ENCODE results near the gene IGSF11.
"Not testable (repeated sequence)": the region's sequence is repeated elsewhere in the genome, so short reads cannot be mapped to it uniquely, and the experiment has no call there.

Gene IGSF11, protein sequence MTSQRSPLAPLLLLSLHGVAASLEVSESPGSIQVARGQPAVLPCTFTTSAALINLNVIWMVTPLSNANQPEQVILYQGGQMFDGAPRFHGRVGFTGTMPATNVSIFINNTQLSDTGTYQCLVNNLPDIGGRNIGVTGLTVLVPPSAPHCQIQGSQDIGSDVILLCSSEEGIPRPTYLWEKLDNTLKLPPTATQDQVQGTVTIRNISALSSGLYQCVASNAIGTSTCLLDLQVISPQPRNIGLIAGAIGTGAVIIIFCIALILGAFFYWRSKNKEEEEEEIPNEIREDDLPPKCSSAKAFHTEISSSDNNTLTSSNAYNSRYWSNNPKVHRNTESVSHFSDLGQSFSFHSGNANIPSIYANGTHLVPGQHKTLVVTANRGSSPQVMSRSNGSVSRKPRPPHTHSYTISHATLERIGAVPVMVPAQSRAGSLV

DNA sequence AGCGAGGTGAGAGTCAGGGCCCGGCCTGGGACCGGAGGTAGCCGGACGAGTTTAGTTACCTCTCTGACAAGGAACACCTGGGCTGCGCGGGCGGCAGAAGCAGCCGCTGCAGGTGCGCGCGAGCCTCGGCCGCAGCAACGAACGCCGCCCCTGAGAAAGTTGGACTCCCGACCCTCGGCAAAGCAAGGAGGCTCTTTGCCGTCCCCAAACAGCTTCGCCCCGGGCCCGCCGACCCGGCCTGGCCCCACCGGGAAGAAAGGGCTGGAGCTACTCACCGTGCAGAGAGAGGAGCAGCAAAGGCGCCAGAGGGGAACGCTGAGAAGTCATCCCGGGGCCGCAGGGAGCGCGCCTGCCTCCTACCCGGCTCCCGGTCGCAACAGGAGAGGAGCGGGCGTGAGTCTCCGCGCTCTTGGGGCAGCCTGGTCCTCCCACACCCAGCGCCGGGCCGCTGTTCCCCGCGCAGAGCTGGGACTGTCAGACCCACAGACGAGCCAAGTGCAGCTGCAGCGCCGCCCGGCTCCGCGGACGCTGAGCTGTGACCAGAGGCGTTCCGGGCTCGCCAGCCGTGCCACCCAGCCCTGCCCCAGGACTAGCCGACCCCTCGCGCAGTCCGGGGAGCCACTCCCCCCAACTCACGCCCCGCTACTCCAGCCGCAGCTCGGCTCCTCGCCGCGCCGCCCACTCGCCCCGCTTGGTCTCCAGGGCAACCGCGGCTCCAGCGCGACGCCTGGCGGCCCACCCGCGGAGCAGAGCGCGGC is at the start of gene IGSF11:
TSS of gene IGSF11 (minus strand) at position 591 of the 758 bp plus-strand sequence. CDS start at position 327, 264 bp downstream.
- no peak for FAIRE-seq

DNA sequence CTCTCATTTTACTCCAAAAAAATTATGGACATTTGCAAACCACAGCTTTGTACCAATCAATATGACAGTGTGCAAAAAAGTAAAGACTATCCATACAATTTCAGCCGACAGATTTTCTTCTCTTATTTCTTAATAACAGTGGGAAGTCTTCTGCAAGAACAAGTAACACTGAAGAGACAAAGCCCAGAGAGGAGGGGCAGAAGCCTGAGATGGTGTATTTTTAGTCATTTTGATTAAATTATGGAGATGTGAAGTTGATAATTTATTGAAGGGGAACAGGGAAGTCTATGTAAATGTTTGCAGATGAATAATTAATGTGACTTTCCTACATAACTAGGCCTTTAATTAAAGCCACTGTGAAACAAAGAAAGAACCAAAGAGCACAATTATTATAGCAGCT is 45.7 kb upstream of the IGSF11 start:
- FAIRE-seq, result no peak

DNA sequence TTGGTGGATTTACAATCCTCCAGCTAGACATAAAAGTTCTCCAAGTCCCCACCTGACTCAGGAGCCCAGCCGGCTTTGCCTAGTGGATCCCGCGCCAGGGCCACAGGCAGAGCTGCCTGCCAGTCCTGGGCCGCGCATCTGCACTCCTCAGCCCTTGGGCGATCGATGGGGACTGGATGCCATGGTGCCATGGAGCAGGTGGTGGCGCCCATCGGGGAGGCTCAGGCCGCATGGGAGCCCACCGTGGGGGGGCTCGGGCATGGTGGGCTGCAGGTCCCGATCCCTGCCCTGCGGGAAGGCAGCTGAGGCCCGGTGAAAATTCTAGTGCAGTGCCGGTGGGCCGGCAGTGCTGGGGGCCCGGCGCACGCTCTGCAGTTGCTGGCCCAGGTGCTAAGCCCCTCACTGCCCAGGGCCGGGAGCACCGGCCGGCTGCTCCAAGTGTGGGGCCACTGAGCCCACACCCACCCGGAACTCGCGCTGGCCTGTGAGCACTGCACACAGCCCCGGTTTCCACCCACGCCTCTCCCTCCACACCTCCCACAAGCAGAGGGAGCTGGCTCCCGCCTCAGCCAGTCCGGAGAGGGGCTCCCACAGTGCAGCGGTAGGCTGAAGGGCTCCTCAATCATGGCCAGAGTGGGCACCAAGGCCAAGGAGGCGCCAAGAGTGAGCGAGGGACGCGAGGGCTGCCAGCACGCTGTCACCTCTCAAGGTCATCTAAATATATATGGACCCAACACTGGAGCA is 38.8 kb upstream of the IGSF11 start:
- no peak for FAIRE-seq

DNA sequence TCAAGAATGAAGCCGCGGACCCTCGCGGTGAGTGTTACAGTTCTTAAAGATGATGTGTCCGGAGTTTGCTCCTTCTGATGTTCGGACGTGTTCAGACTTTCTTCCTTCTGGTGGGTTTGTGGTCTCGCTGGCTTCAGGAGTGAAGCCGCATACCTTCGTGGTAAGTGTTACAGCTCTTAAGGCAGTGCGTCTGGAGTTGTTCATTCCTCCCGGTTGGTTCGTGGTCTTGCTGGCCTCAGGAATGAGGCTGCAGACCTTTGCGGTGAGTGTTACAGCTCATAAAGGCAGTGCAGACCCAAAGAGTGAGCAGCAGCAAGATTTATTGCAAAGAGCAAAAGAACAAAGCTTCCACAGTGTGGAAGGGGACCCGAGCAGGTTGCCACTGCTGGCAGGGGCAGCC is 37.8 kb upstream of the IGSF11 start:
- FAIRE-seq, result not testable (repeated sequence)

DNA sequence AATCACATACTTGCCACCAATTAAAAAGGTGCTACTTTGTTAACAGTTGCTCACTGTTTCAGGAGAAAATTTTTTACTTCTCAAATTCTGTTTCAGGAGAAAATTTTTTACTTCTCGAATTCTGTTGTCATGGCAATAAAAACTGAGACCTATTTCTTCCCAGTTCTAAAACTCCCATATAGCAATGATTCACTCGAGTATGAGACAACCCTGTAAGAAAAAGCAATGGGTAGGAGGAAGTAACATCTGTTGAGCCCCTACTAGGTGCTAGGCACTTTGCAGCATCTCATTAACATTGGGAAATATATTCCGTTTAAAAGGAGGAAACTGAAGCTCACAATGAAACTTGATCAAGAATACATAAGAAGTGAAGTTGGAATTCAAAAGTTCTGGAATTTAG is 35.1 kb upstream of the IGSF11 start:
- FAIRE-seq, result no peak

DNA sequence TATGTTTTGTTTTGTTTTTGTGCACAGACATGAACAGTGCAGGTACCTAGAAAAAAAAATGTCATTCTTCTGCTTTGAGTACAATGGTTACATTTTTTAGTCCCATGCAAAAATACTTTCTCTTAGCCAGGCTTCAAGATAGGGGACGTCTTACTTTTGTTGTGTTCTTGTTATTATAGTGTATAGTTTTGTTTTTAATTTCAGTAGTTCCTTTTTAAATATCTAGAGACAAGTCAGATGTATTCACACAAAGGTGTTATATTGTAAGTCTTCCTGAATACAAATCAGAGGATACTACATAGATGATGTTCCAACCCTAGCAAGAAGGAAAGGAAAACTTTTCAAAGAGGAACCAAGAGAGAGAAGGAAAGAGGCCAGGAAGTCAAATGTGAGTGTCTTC is 28.8 kb upstream of the IGSF11 start:
- FAIRE-seq, result no peak

DNA sequence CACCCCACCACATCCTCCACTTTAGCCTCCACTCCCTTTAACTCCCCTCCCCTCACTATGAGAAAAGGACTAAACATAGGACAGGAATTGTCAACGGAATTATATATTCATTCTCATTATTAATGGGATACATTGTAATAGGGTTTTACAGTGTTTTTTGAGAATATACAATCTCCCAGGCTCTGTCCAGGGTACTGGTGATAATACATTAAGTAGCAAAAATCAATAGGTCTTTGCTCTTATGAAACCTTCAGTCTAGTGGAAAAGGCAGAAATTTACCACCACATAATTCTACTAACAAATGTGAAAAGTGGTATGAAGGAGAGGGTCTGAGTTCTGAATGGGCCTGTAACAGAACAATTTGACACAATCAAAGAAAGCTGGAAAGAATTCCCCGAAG is 28.2 kb upstream of the IGSF11 start:
- FAIRE-seq, result no peak

DNA sequence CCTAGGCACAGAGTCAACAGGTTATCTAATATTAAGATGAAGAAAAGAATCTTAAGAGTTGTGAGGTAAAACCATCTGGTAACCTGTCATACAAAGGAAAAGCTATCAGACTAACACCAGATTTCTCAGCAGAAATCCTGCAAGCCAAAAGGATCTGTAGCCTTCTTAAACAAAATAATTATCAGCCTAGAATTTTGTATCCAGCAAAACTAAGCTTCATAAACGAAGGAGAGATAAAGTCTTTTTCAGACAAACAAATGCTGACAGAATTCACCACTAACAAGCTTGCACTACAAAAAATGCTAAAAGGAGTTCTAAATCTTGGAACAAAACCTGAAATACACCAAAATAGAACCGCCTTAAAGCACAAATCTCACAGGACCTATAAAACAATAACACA is 9.9 kb upstream of the IGSF11 start:
- FAIRE-seq, result no peak

DNA sequence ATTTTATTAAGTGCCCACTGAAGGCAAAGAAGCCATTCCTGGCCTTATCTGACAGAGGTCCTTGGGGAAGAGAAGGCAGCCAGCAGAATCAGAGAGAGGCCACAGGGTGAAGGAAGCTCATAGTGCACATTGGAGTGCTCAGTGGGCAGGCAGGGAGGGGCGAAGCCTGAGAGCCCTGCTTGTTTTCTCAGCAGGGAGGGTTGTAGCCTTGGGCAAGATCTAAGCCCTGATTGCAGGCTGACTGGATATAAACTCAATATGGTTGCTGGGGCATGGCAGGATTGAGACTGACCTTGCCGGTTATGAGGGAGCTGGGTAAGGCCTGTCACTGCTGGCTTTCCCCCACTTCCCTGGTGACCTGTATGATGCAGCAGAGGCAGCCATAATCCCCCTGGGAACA is 7.5 kb upstream of the IGSF11 start:
- FAIRE-seq, result no peak

DNA sequence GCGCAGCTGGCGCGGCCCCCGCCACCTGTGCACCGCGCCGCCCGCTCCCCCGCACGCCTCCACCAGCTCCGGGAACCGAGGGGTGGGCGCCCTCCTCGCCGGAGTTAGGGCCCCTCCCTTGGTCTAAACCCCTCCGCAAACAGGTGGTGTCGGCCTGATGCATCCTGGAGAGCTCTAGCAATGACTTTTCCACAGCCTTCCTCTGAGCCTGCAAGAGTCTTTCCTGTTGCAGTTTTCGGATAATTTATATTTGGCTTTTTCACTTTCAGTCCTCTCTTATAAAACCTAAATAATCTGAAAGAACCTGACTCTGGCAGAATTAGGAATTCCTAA is 334 bp upstream of the IGSF11 start:
- FAIRE-seq, result no peak

DNA sequence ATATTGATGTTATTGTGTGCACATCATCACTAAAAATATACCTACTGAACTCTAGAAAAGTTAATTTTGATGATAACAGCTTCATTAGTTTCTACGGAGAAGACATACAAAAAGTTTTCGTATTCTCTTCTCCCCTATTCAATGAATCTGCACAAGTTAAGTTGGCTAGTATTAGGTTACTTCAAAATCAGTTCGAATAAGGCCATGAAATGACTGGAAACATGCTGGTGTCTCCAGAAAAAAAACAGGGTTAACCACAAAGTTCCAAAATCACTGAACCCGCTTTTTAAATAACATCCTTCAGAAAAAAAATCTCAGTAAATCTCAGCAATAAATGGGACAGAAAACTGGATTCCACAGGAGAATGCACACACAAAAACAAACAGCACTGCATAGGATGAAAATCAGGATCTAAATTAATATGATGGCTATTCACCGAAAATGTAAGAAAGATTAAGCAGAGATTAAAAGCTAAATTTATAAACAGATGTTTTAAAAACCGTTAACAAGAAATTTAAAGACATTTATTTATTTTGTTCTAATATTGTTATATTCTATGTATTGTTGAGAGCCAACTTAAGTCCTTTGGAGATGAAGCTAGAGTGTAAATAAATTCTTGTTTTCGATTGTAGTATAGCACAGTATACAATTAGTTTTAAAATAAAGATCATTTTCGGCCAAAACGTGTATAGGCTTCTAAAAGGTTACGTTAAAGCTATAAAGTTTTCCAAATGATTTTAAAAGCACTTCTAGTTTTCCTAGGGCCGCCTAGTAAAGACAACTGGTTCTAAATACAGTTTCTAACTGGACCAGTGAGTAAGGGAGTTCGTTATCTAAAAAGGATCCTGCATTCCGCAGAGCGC is 1.0 kb downstream of the IGSF11 start:
- FAIRE-seq, result no peak

DNA sequence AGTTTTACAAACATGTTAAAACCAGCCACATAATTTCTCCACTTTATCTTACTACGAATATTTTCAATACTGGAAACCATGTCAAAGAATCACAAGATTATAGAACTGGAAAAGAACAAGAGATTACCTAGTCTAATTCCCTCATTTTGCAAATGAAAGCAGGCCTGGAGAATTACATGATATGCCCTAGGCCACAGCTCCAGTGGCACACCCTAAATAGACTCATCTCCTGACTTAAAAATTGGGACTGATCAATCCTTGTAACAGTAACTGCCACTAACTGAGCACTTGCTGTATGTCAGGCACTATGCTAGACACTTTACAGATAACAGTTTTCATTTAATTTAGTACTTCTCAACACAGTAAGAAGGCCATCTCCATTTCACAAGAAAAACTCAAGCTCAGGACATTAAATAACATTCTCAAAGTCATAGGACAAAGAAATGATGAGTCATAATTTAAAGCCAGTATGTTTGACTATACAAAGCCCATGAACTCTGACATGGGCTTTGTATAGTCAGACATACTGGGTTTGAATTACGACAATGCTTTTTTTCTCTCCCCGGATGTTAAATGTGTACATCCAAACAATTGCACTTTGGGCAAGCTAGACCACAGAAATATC is 9.4 kb downstream of the IGSF11 start:
- FAIRE-seq, result no peak

DNA sequence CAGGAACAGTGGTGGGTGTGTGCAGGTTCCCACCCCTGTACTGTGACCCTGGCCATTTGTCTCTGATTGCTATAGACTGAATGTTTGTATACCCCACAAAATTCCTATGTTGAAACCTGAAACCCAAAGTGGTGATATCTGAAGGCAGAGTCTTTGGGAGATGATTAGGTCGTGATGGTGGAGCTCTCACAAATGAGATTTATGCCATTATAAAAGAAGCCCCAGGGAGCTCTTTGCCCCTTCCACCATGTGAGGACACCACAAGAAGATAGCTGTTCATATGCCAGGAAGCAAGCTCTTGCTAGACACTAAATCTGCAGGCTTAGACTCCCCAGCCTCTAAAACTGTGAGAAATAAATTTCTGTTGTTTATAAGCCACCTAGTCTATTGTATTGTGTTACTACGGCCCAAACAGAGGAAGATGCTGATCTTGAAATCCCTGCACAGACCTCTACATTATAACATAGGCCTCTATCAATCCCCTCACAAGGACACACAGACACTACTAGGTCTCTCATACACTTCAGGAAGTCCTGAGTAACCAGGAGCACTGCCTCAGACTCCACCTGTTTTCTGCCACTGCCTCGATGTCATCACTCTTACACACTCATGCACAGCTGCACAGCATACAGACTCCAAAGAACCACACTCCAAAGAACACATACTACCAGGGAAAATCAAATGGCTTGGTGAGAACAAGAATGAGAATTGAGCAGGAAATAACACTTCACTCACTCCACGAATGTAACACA is 14.7 kb downstream of the IGSF11 start:
- FAIRE-seq, result no peak

DNA sequence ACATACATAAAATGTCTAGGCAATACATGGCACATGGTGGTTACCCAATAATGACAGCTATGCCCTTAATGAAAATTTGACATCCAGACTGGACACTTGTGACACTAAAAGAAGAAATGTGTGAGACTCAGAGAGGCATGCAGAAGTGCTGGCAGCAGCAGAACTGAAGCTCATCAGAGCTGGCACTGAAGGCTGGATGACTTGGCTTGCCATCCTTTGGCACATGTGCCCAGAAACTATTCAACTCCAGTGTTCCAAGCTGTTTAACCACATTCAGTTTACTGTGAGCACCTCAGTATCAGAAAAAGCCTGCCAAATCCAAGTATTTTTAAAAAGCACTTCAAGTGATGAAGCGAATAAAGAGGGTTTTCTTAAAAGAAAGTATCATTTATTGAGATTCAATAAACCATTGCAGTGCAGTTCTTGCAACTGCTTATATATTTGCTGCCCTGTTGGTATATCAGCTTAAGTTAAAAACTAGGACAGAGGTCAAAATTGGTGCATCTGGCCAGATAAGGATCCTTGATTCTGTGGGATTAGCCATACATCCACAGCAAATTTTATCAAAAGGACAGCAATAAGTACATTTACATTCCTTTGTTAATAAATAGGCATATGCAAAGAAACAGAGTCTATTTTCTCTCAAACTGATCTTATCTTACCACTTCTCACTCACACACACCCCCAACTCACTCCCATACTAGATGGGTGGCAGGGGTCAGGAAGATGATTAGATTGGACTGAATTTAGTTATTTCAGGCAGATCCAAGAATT is 15.8 kb downstream of the IGSF11 start:
- no peak for FAIRE-seq

DNA sequence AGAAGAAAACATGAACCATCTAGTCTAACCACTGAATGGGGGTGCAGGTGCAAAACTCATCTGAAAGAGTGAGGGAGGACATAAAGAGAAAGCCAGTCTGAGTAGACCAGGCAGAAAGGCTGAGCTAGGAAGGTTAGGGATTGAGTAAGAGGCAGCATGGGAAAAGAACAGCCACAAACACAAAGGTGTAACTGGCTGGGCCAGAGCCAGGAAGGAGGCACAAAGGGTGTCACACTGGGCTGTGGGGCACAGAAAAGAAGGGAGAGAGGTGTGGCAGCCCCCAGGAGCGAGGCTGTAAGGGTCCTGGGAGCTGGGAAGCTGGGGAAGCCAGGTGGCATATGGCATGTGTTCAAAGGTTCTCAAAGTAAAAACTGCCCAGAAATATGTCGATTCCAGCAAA is 18.7 kb downstream of the IGSF11 start:
- FAIRE-seq, result no peak

DNA sequence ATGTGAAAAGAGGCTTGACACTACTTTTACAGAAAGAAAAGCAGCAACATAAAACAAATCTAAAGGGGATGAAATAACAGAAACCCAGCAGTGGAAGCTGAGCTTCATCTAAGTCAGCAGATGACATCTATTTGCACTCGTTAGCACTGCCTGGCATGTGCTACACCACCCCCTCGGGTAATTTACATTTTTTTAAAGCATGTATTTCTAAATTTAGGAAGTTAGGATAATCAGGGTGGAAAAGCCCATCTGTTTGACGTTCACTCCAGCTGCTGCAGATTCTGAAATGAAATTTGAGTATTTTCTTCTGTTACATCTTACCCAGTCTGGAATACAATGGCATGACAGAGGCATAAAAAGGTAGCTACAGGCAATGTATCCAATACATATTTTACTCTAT is 20.7 kb downstream of the IGSF11 start:
- FAIRE-seq, result no peak

DNA sequence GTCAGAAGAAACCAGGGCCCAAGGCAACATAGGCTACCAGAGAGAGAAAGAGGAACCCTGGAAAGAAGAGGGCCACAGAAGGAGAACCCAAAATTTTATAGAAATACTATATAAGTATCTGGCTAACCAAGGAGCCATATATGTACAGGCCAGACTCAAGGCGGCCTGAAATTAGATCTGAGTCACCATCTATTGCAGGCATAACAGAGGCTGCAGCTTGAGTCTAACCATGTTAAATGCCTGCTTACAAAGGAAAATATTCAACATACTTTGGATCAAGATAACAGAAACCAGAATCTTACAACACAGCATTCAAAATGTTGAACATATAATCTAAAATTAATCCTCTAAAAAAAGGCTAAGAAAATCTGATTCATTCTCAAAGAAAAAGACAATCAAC is 23.1 kb downstream of the IGSF11 start:
- FAIRE-seq, result no peak

DNA sequence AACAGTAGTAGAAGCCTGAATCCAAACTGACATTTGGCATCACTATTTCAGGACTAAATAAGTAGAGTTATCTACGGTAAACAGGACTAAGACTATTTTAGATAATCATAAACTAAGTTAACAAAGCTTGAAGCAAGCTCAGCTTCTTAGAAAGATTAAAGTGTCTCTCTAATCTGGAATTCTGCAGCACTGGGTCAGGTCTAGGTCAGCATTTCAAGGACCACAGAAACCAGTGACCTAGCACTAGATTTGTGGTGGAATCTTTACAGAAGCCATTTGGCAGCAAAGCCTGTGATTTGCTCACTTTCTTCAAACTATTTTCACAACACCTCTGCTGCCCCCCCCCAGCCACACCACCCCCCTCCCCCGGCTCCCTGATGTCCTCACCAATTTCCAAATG is 37.5 kb downstream of the IGSF11 start:
- FAIRE-seq, result no peak

DNA sequence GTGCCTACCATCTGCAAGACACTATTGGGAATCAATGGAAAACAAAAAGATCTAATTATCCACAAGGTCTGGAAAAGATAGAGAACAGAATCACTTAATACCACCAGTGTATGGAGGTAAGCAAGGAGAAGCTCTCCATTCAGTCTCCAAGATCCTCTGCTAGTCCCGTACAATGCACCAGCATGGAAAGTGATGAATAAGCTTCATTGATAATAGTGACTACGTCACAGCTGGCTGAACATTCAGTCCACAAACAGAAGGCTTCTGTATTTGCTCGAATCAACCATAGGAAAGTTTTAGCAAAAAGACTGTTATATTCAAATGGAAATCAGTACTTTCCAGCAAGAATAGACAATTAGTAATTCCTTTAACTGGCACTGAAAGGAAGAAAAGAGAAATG is 42.9 kb downstream of the IGSF11 start:
- no peak for FAIRE-seq

DNA sequence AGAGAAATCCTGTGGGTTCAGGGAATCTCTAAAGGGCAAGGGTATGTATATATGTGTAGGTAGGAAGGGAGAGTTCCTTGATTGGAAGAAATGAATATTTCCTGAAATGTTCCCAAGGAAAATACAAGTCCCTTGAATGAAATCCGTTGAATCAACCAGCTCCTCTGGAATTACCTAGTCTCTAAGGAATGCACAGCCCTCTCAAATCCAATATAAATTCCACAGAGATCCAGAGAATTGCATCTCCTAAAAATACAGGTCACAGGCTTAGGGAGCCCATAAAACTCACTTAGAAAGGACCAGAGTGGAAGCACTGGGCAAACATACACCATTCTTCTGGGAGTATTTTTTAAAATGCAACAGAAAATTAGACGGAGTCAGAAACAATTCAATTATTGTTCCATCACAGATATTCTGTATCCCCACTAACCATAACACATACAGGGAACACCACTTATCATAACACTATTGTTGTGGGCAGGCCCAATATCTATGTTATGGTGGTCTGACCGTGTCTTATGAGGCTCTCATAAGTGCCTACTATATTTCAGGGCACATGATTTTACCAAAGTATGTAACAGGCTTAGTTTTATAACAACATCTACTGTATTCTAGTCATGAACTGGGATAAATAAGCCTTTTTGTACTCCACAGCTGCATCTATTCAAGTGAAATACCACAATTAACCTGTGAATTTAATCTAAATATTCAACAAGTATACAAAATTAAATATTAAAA is 43.7 kb downstream of the IGSF11 start:
- FAIRE-seq, result no peak
